GM12878 (cell line): ENCODE measurements around the gene ZNF407. TPM values are rescaled to one million over a fixed set of nuclear protein-coding genes. Genes with fewer than 3 reads are reported as not detected.

Experiments
- ATAC-seq: fragments of 200-7000 bp; cut with Tn5 transposase; 3 replicates; pipeline ENCODE4 v1.9.1; 2020; ENCODE audit warnings: mild to moderate bottlenecking, moderate library complexity
- BruUV-seq: library from RNA; stranded (reverse); fragments of 400-500 nt; replicated peaks from 2 replicates; lab custom pipeline; 2021; lab: Mats Ljungman, UMichigan
- CTCF ChIA-PET: fragments of 300-600 bp; sonication (Branson Sonifier 250); formaldehyde crosslinking; extraction: SDS; loops from one replicate; lab custom pipeline; 2021; ENCODE audit warnings: inconsistent platforms; lab: Yijun Ruan, JAX
- POLR2A ChIA-PET: fragments of 350-600 bp; formaldehyde crosslinking; extraction: SDS; loops from one replicate; lab custom pipeline; 2021; ENCODE audit warnings: inconsistent platforms; lab: Charles Lee
- RAD21 ChIA-PET: fragments of 300-600 bp; sonication (Branson Sonifier 250); formaldehyde crosslinking; loops from one replicate; lab custom pipeline; 2023; ENCODE audit warnings: antibody characterized with exemption; ENCODE audit not compliant: unreplicated experiment; lab: Charles Lee
- SMC1A ChIA-PET: fragments of 300-600 bp; sonication (Branson Sonifier 250); formaldehyde crosslinking; loops from one replicate; lab custom pipeline; 2023; ENCODE audit not compliant: unreplicated experiment, uncharacterized antibody; lab: Charles Lee
- DNase-seq: peaks from one replicate; pipeline ENCODE4 v3.0.0-alpha.2; 2011; ENCODE audit warnings: low read depth, low spot score
- FAIRE-seq: peaks from 3 replicates; lab custom pipeline; 2011; peaks lifted over from hg19 to GRCh38; lab: Jason Lieb, UNC
- H2AFZ ChIP-seq: 2 replicates; pipeline ENCODE4 v1.6.0; 2011; ENCODE audit warnings: low read depth, low read length, control low read depth; ENCODE audit not compliant: control insufficient read depth
- H3K27ac ChIP-seq: 2 replicates; pipeline ENCODE4 v1.5.1; 2011; ENCODE audit warnings: control low read depth; ENCODE audit not compliant: control insufficient read depth, insufficient read depth
- H3K27me3 ChIP-seq, 2 experiments: replicated peaks in 1 of 2; 2 replicates each; pipeline versions ENCODE4 v1.6.0 to v1.6.1; 2011; ENCODE audit warnings: low read length in 1 of 2; ENCODE audit not compliant: control insufficient read depth in 2 of 2, insufficient read depth in 2 of 2
- H3K36me3 ChIP-seq, 2 experiments: 2 replicates each; pipeline ENCODE4 v1.5.1; 2011; ENCODE audit warnings: low read length in 1 of 2; ENCODE audit not compliant: control insufficient read depth in 2 of 2, insufficient read depth in 2 of 2
- H3K4me1 ChIP-seq: 2 replicates; pipeline ENCODE4 v1.6.1; 2011; ENCODE audit warnings: mild to moderate bottlenecking, low read length, moderate library complexity, mixed read lengths; ENCODE audit not compliant: control insufficient read depth, insufficient read depth
- H3K4me2 ChIP-seq: 2 replicates; pipeline ENCODE4 v1.6.0; 2011; ENCODE audit warnings: control low read depth; ENCODE audit not compliant: control insufficient read depth, insufficient read depth
- H3K4me3 ChIP-seq: fragments of 200-600 bp; sonication (generic); 2 replicates; pipeline ENCODE4 v1.5.1; 2016
- H3K79me2 ChIP-seq: 2 replicates; pipeline ENCODE4 v1.6.0; 2011; ENCODE audit warnings: low read length; ENCODE audit not compliant: control insufficient read depth, insufficient read depth
- H3K9ac ChIP-seq: 2 replicates; pipeline ENCODE4 v1.8.0; 2011; ENCODE audit warnings: low read length, control low read depth, mixed read lengths; ENCODE audit not compliant: control insufficient read depth, insufficient read depth
- H3K9me3 ChIP-seq: replicated peaks from 3 replicates; pipeline ENCODE4 v1.5.1; 2011; ENCODE audit warnings: mild to moderate bottlenecking, low read length; ENCODE audit not compliant: control insufficient read depth, insufficient read depth
- H4K20me1 ChIP-seq: 2 replicates; pipeline ENCODE4 v1.6.0; 2011; ENCODE audit not compliant: control insufficient read depth, insufficient read depth
- BCL11A ChIP-seq: IDR thresholded peaks from 2 replicates; pipeline ENCODE4 v1.6.1; 2011; ENCODE audit warnings: low read depth, low read length
- E2F4 ChIP-seq: IDR thresholded peaks from 2 replicates; pipeline ENCODE4 v1.6.1; 2012; ENCODE audit warnings: low read depth, low read length, improper control_type of control experiment
- EED ChIP-seq: sonication (generic); IDR thresholded peaks from 2 replicates; pipeline ENCODE4 v1.6.1; 2016; ENCODE audit warnings: antibody characterized with exemption, low read depth
- ETV6 ChIP-seq, 2 experiments: fragments of 450-650 bp in 1 of 2; IDR thresholded peaks in 1 of 2; conservative IDR thresholded peaks in 1 of 2; 2 replicates each; pipeline ENCODE4 v1.6.1; 2014; ENCODE audit warnings: antibody characterized with exemption in 1 of 2, borderline replicate concordance in 1 of 2, low read depth in 1 of 2, mild to moderate bottlenecking in 1 of 2, moderate library complexity in 1 of 2
- FOXK2 ChIP-seq: fragments of 450-650 bp; IDR thresholded peaks from 2 replicates; pipeline ENCODE4 v1.6.1; 2017; ENCODE audit warnings: mild to moderate bottlenecking, moderate library complexity
- HDAC2 ChIP-seq: fragments of 200-600 bp; sonication (generic); IDR thresholded peaks from 2 replicates; pipeline ENCODE4 v1.6.1; 2017
- IKZF2 ChIP-seq, 2 experiments: fragments of 450-650 bp; IDR thresholded peaks; 2 replicates each; pipeline ENCODE4 v1.6.1; 2017; ENCODE audit warnings: mild to moderate bottlenecking in 2 of 2, moderate library complexity in 2 of 2
- IRF5 ChIP-seq: fragments of 450-650 bp; IDR thresholded peaks from 2 replicates; pipeline ENCODE4 v1.6.1; 2017; ENCODE audit warnings: borderline replicate concordance
- JUND ChIP-seq: IDR thresholded peaks from 2 replicates; pipeline ENCODE4 v1.6.1; 2012; ENCODE audit warnings: low read depth, mild to moderate bottlenecking, low read length, improper control_type of control experiment, moderate library complexity
- MLLT1 ChIP-seq: fragments of 450-650 bp; IDR thresholded peaks from 2 replicates; pipeline ENCODE4 v1.6.1; 2016; ENCODE audit warnings: mild to moderate bottlenecking
- SKIL ChIP-seq: fragments of 450-650 bp; IDR thresholded peaks from 2 replicates; pipeline ENCODE4 v1.6.1; 2017; ENCODE audit warnings: mild to moderate bottlenecking, low read depth, inconsistent platforms; ENCODE audit not compliant: poor library complexity, severe bottlenecking
- SMARCA5 ChIP-seq: fragments of 450-650 bp; IDR thresholded peaks from 2 replicates; pipeline ENCODE4 v1.6.1; 2017; ENCODE audit warnings: mild to moderate bottlenecking
- TCF3 ChIP-seq: IDR thresholded peaks from 2 replicates; pipeline ENCODE4 v1.6.1; 2012; ENCODE audit warnings: low read depth, mild to moderate bottlenecking, low read length, borderline replicate concordance; ENCODE audit not compliant: insufficient read depth
- YY1 ChIP-seq: IDR thresholded peaks from 2 replicates; pipeline ENCODE4 v1.6.1; 2011; ENCODE audit warnings: low read depth, mild to moderate bottlenecking, low read length
- ZBTB33 ChIP-seq: fragments of 450-650 bp; IDR thresholded peaks from 2 replicates; pipeline ENCODE4 v1.6.1; 2017; ENCODE audit warnings: mild to moderate bottlenecking
- WGBS: methylation state at CpG from one replicate; pipeline ENCODE4 v1.1.6; 2016; ENCODE audit warnings: low lambda C conversion rate; ENCODE audit not compliant: insufficient replicate concordance, insufficient coverage; ENCODE audit errors: missing lambda C conversion rate; 5-methylcytosine and 5-hydroxymethylcytosine counted together
- in situ Hi-C: fragments of 300-500 bp; cut with MboI; formaldehyde crosslinking; loops from 9 replicates; pipeline ENCODE4 v1.14.3; 2018; ENCODE audit warnings: mixed read lengths
- intact Hi-C: fragments of 100-400 bp; cut with micrococcal nuclease; formaldehyde crosslinking; loops from one replicate; pipeline ENCODE4 v1.14.2; 2022; ENCODE audit not compliant: unreplicated experiment
- polyA plus RNA-seq, 11 experiments: library from polyadenylated mRNA; depleted of rRNA in 4 of 11; unstranded in 6 of 11; stranded (reverse) in 5 of 11; fragments of >200 nt; fragmentation: Nextera tagmentation in 4 of 11; fragmentation: Illumina TruSeq in 1 of 11; extraction: Ambion mirVana in 4 of 11; extraction: Trizol in 1 of 11; gene quantifications; 1 replicate in 1 of 11; 2 replicates in 10 of 11; pipeline versions ENCODE4 v1.2.1 to v1.2.3, GENCODE V29; 2011 to 2016; ENCODE audit warnings: inconsistent platforms in 2 of 11, missing spikeins in 2 of 11, low read depth in 1 of 11
- total RNA-seq, 4 experiments: library from RNA; depleted of rRNA in 3 of 4; stranded (reverse); fragments of >200 nt in 3 of 4; fragmentation: Illumina TruSeq in 1 of 4; extraction: Trizol in 1 of 4; gene quantifications; 2 replicates each; pipeline versions ENCODE4 v1.2.1 to v1.2.3, GENCODE V29; 2013 to 2021

Gene ZNF407
- total and polyA plus RNA-seq, 10 of the 15 experiments (the other 5 are each of a cell fraction or from before 2014, with no cell fraction given), result 0.69 to 11.6 (median 5.3) TPM

- BruUV-seq, result no TSS peak
- WGBS, result 71% methylated on average over 13 of the region's 13 CpGs
- SMC1A ChIA-PET, result no interaction called here
- Histone ChIP-seq H3K4me1 (peaks cover 7% of the 10 kb centered on the region; the same call in 1 of the 2 replicates), H3K4me2 (no peak overlapping the region), H3K36me3 (no peaks in the 10 kb centered on the region), H3K79me2 (no peaks in the 10 kb centered on the region), H3K4me3 (no peak overlapping the region), H2AFZ (no peak overlapping the region), H3K27ac (no peak overlapping the region), H3K9me3 (no peaks in the 10 kb centered on the region; the same call in 1 of the 3 replicates), H3K27me3 (no peaks in the 10 kb centered on the region), H3K9ac (no peak overlapping the region), H4K20me1 (no peaks in the 10 kb centered on the region)
- ATAC-seq (no peak), DNase-seq (no peak), FAIRE-seq (no peak)
- CTCF ChIA-PET, result no interaction called here
- intact Hi-C loops (no loop called here), in situ Hi-C loops (no loop called here)
- POLR2A ChIA-PET, result no interaction called here
- RAD21 ChIA-PET, result no interaction called here
- TF ChIP-seq FOXK2 (no peak), YY1 (no peak), IRF5 (no peak), E2F4 (no peak), IKZF2 (IDR thresholded peaks at IDR 0.05) (no peak), ETV6 (conservative IDR thresholded peaks at IDR 0.05 in 1 of 2, IDR thresholded peaks at IDR 0.05 in 1 of 2; ENCODE audit: borderline replicate concordance in 1 of 2, low read depth in 1 of 2) (no peak), HDAC2 (no peak), BCL11A (no peak), SMARCA5 (no peak), MLLT1 (no peak), ZBTB33 (no peak), SKIL (no peak), EED (no peak), TCF3 (no peak), JUND (no peak)
Observed at GRCh38 chr18:75074196-75075015, 476.7 kb downstream of the ZNF407 start.
